ENCODE results near the gene TMEM14A. TPM values are rescaled to one million over a fixed set of nuclear protein-coding genes. Genes with fewer than 3 reads are reported as not detected.
"Not testable (repeated sequence)": the region's sequence is repeated elsewhere in the genome, so short reads cannot be mapped to it uniquely, and the experiment has no call there.

TMEM14A gene
- total RNA-seq, 2 experiments from 2014 or later = 16.8 to 19.3 TPM

GRCh38 chr6:52704060-52704459 is 33.1 kb downstream of the TMEM14A start:
- no peaks in the 10 kb centered on the region for H3K36me3 Mint-ChIP-seq
- H3K27ac Mint-ChIP-seq = no peak overlapping the region
- peaks cover 5% of the 10 kb centered on the region for H3K27me3 Mint-ChIP-seq
- H3K4me3 Mint-ChIP-seq = no peak overlapping the region
- no peak for DNase-seq
- H3K4me1 Mint-ChIP-seq (ENCODE audit: low read depth) = no peaks in the 10 kb centered on the region
- CTCF ChIA-PET = no interaction called here
- intact Hi-C loops (cut with micrococcal nuclease) = no loop called here
- peaks cover 7% of the 10 kb centered on the region for H3K9me3 Mint-ChIP-seq
- POLR2A ChIA-PET = no interaction called here

- H3K27ac Mint-ChIP-seq; H3K9me3 Mint-ChIP-seq; intact Hi-C loops (cut with micrococcal nuclease); CTCF ChIA-PET; POLR2A ChIA-PET; H3K4me3 Mint-ChIP-seq; H3K36me3 Mint-ChIP-seq; H3K27me3 Mint-ChIP-seq; DNase-seq; H3K4me1 Mint-ChIP-seq (ENCODE audit: low read depth): not testable (repeated sequence)
Measured at GRCh38 chr6:52704781-52705502, 34.0 kb downstream of the TMEM14A start.

GRCh38 chr6:52706001-52706400 is 35.1 kb downstream of the TMEM14A start:
- ChIA-PET POLR2A (no interaction called here), CTCF (no interaction called here)
- peaks cover 7% of the 10 kb centered on the region for H3K9me3 Mint-ChIP-seq
- H3K27me3 Mint-ChIP-seq = peaks cover 5% of the 10 kb centered on the region
- no peak overlapping the region for H3K27ac Mint-ChIP-seq
- DNase-seq = no peak
- H3K4me3 Mint-ChIP-seq = no peak overlapping the region
- no peaks in the 10 kb centered on the region for H3K4me1 Mint-ChIP-seq (ENCODE audit: low read depth)
- intact Hi-C loops (cut with micrococcal nuclease) = no loop called here
- H3K36me3 Mint-ChIP-seq = no peaks in the 10 kb centered on the region

GRCh38 chr6:52707963-52708680 is 37.2 kb downstream of the TMEM14A start:
- intact Hi-C loops (cut with micrococcal nuclease) = no loop called here
- Mint-ChIP-seq H3K27me3 (peaks cover 4% of the 10 kb centered on the region), H3K4me1 (ENCODE audit: low read depth) (no peaks in the 10 kb centered on the region), H3K4me3 (no peak overlapping the region), H3K27ac (no peak overlapping the region), H3K9me3 (peaks cover 7% of the 10 kb centered on the region), H3K36me3 (no peaks in the 10 kb centered on the region)
- no peak for DNase-seq
- POLR2A ChIA-PET = no interaction called here
- CTCF ChIA-PET = no interaction called here

GRCh38 chr6:52712136-52712535 is 41.2 kb downstream of the TMEM14A start:
- Mint-ChIP-seq H3K4me1 (ENCODE audit: low read depth) (no peaks in the 10 kb centered on the region), H3K4me3 (no peak overlapping the region), H3K27me3 (peaks cover 2% of the 10 kb centered on the region), H3K9me3 (peaks cover 7% of the 10 kb centered on the region), H3K27ac (no peak overlapping the region), H3K36me3 (no peaks in the 10 kb centered on the region)
- POLR2A ChIA-PET = no interaction called here
- no peak for DNase-seq
- intact Hi-C loops (cut with micrococcal nuclease) = no loop called here
- CTCF ChIA-PET = no interaction called here

- H3K4me1 Mint-ChIP-seq (ENCODE audit: low read depth); H3K27me3 Mint-ChIP-seq; H3K36me3 Mint-ChIP-seq; intact Hi-C loops (cut with micrococcal nuclease); H3K27ac Mint-ChIP-seq; H3K4me3 Mint-ChIP-seq; DNase-seq; H3K9me3 Mint-ChIP-seq; POLR2A ChIA-PET; CTCF ChIA-PET: not testable (repeated sequence)
Measured at GRCh38 chr6:52714761-52715160, 43.8 kb downstream of the TMEM14A start.

GRCh38 chr6:52718550-52718949 is 47.6 kb downstream of the TMEM14A start:
- intact Hi-C loops (cut with micrococcal nuclease) = no loop called here
- H3K9me3 Mint-ChIP-seq = no peaks in the 10 kb centered on the region
- no peak overlapping the region for H3K4me3 Mint-ChIP-seq
- peaks cover 2% of the 10 kb centered on the region for H3K27me3 Mint-ChIP-seq
- H3K36me3 Mint-ChIP-seq = no peaks in the 10 kb centered on the region
- ChIA-PET CTCF (interaction anchor here (0.9 to 1.1 kb wide), 2 partner anchors 99 to 101 kb away, joined by 3 read pairs; no protein-coding TSS in a partner anchor), POLR2A (no interaction called here)
- no peak for DNase-seq
- H3K4me1 Mint-ChIP-seq (ENCODE audit: low read depth) = no peaks in the 10 kb centered on the region
- no peak overlapping the region for H3K27ac Mint-ChIP-seq

GRCh38 chr6:52720321-52720720 is 49.4 kb downstream of the TMEM14A start:
- no peaks in the 10 kb centered on the region for H3K36me3 Mint-ChIP-seq
- POLR2A ChIA-PET = no interaction called here
- no peaks in the 10 kb centered on the region for H3K9me3 Mint-ChIP-seq
- intact Hi-C loops (cut with micrococcal nuclease) = no loop called here
- no peaks in the 10 kb centered on the region for H3K4me1 Mint-ChIP-seq (ENCODE audit: low read depth)
- H3K27ac Mint-ChIP-seq = no peak overlapping the region
- CTCF ChIA-PET = no interaction called here
- no peak for DNase-seq
- H3K4me3 Mint-ChIP-seq = no peak overlapping the region
- no peaks in the 10 kb centered on the region for H3K27me3 Mint-ChIP-seq

GRCh38 chr6:52724042-52724405 is 53.1 kb downstream of the TMEM14A start:
- Mint-ChIP-seq H3K4me3 (no peak overlapping the region), H3K4me1 (ENCODE audit: low read depth) (no peaks in the 10 kb centered on the region), H3K27me3 (no peaks in the 10 kb centered on the region), H3K9me3 (no peaks in the 10 kb centered on the region), H3K27ac (no peak overlapping the region), H3K36me3 (no peaks in the 10 kb centered on the region)
- POLR2A ChIA-PET = no interaction called here
- intact Hi-C loops (cut with micrococcal nuclease) = no loop called here
- DNase-seq = no peak
- CTCF ChIA-PET = interaction anchor here (0.6 to 1.9 kb wide), 7 partner anchors 8 to 339 kb away, joined by 3 to 5 read pairs (median 3); no protein-coding TSS in a partner anchor

- CTCF ChIA-PET = interaction anchor here (0.6 to 1.9 kb wide), 9 partner anchors 9 to 342 kb away, joined by 3 to 5 read pairs (median 3); no protein-coding TSS in a partner anchor
- H3K27ac Mint-ChIP-seq = no peak overlapping the region
- H3K9me3 Mint-ChIP-seq = no peaks in the 10 kb centered on the region
- POLR2A ChIA-PET = no interaction called here
- no peaks in the 10 kb centered on the region for H3K36me3 Mint-ChIP-seq
- DNase-seq = peak; percentile 75
- no peaks in the 10 kb centered on the region for H3K27me3 Mint-ChIP-seq
- H3K4me1 Mint-ChIP-seq (ENCODE audit: low read depth) = no peaks in the 10 kb centered on the region
- H3K4me3 Mint-ChIP-seq = no peak overlapping the region
- intact Hi-C loops (cut with micrococcal nuclease) = no loop called here
Measured at GRCh38 chr6:52724406-52725121, 53.7 kb downstream of the TMEM14A start.

GRCh38 chr6:52725143-52725534 is 54.2 kb downstream of the TMEM14A start:
- Mint-ChIP-seq H3K4me1 (ENCODE audit: low read depth) (no peaks in the 10 kb centered on the region), H3K4me3 (no peak overlapping the region), H3K36me3 (no peaks in the 10 kb centered on the region), H3K27me3 (no peaks in the 10 kb centered on the region), H3K9me3 (no peaks in the 10 kb centered on the region), H3K27ac (no peak overlapping the region)
- intact Hi-C loops (cut with micrococcal nuclease) = no loop called here
- no peak for DNase-seq
- ChIA-PET POLR2A (no interaction called here), CTCF (interaction anchor here (0.6 to 1.9 kb wide), 7 partner anchors 9 to 341 kb away, joined by 3 to 5 read pairs (median 3); no protein-coding TSS in a partner anchor)

GRCh38 chr6:52725535-52726192 is 54.8 kb downstream of the TMEM14A start:
- H3K36me3 Mint-ChIP-seq = no peaks in the 10 kb centered on the region
- ChIA-PET POLR2A (no interaction called here), CTCF (interaction anchor here (1.9 kb wide), 1 partner anchor 10 kb away, joined by 5 read pairs; no protein-coding TSS in a partner anchor)
- H3K4me3 Mint-ChIP-seq = no peak overlapping the region
- no peak overlapping the region for H3K27ac Mint-ChIP-seq
- intact Hi-C loops (cut with micrococcal nuclease) = no loop called here
- H3K27me3 Mint-ChIP-seq = no peaks in the 10 kb centered on the region
- no peaks in the 10 kb centered on the region for H3K9me3 Mint-ChIP-seq
- H3K4me1 Mint-ChIP-seq (ENCODE audit: low read depth) = no peaks in the 10 kb centered on the region
- DNase-seq = no peak
